DOHH2 (cell line): Measurements from ENCODE around the gene SULT2A1.

Experiments
- EZH2phosphoT487 ChIP-seq: fragments of 200-600 bp; sonication (generic); IDR thresholded peaks from 2 replicates; pipeline ENCODE4 v1.6.1; 2017; ENCODE audit warnings: borderline replicate concordance, mild to moderate bottlenecking, antibody characterized with exemption, low read length, moderate library complexity, mixed read lengths
- TF ChIP-seq, protein P1 (sequence below): fragments of 200-600 bp; sonication (generic); IDR thresholded peaks from one replicate; pipeline ENCODE4 v1.5.1; 2014; ENCODE audit warnings: antibody characterized with exemption, mild to moderate bottlenecking, low read depth, low read length; ENCODE audit not compliant: poor library complexity, severe bottlenecking

- TF ChIP-seq, protein P1, sequence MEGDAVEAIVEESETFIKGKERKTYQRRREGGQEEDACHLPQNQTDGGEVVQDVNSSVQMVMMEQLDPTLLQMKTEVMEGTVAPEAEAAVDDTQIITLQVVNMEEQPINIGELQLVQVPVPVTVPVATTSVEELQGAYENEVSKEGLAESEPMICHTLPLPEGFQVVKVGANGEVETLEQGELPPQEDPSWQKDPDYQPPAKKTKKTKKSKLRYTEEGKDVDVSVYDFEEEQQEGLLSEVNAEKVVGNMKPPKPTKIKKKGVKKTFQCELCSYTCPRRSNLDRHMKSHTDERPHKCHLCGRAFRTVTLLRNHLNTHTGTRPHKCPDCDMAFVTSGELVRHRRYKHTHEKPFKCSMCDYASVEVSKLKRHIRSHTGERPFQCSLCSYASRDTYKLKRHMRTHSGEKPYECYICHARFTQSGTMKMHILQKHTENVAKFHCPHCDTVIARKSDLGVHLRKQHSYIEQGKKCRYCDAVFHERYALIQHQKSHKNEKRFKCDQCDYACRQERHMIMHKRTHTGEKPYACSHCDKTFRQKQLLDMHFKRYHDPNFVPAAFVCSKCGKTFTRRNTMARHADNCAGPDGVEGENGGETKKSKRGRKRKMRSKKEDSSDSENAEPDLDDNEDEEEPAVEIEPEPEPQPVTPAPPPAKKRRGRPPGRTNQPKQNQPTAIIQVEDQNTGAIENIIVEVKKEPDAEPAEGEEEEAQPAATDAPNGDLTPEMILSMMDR: no peak
- TF ChIP-seq EZH2phosphoT487: no peak
Observed at GRCh38 chr19:47848425-47848822, 37.7 kb downstream of the SULT2A1 start.
